Measurements from ENCODE around the gene TELO2. TPM values are rescaled to one million over a fixed set of nuclear protein-coding genes. Genes with fewer than 3 reads are reported as not detected.

Gene TELO2
- total RNA-seq, 4 donors from 2014 or later: 23.1 to 40.0 (median 34.1) TPM

DNA sequence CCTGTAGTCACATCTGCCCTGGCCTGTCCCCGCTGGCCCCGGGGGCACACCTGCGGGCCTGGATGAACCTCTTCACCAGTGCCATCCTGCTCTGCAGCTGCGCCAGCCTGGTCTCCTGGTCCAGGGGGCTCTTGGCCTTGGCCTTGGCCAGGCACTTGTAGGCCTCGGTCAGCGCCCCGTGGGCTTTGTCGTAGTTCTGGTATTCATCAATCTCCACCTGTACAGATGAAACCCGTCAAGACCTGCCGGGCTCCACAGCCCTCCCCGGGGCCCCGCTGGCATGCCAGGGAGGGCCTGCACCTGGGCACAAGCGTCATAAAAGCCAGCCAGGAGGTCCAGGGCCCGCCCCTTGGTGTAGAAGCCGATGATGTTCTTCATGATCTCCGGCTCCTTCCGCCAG lies 26.7 kb downstream of the TELO2 start:
- H3K4me3 ChIP-seq (ENCODE audit: low read depth, poor library complexity, severe bottlenecking): no peak overlapping the region
- no peak for DNase-seq (ENCODE audit: low spot score in 2 of 2)
- intact Hi-C loops (cut with DNase I; ENCODE audit: low total_unique reads): no loop called here
- 87 to 89% methylated on average over 16 to 17 of the region's 17 CpGs for WGBS, 2 donors
- TF ChIP-seq POLR2A (IDR thresholded peaks at IDR 0.05): no peak
- TF ChIP-seq, protein P1, sequence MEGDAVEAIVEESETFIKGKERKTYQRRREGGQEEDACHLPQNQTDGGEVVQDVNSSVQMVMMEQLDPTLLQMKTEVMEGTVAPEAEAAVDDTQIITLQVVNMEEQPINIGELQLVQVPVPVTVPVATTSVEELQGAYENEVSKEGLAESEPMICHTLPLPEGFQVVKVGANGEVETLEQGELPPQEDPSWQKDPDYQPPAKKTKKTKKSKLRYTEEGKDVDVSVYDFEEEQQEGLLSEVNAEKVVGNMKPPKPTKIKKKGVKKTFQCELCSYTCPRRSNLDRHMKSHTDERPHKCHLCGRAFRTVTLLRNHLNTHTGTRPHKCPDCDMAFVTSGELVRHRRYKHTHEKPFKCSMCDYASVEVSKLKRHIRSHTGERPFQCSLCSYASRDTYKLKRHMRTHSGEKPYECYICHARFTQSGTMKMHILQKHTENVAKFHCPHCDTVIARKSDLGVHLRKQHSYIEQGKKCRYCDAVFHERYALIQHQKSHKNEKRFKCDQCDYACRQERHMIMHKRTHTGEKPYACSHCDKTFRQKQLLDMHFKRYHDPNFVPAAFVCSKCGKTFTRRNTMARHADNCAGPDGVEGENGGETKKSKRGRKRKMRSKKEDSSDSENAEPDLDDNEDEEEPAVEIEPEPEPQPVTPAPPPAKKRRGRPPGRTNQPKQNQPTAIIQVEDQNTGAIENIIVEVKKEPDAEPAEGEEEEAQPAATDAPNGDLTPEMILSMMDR (IDR thresholded peaks at IDR 0.05): no peak

DNA sequence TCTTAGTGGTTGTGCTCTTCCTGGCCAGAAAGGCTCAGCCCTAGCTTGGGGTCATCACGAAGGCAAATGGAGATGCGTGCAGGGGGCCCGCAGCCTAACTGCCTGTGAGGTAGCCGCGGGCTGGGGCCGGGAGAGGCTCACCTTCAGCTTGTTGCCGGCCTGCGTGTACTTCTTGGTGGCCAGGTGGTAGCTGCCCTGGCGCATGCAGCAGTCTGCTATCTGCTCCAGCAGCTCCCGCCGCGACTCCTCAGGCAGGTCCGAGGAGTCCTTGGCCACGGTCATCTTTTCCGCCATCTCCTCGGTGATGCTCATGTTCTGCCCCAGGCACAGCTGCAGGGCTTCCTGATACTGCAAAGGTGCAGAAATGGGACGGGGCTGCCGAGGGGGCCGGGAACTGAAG lies 27.3 kb downstream of the TELO2 start:
- intact Hi-C loops (cut with DNase I; ENCODE audit: low total_unique reads): no loop called here
- H3K4me3 ChIP-seq (ENCODE audit: low read depth, poor library complexity, severe bottlenecking): no peak overlapping the region
- no peak for DNase-seq (ENCODE audit: low spot score in 2 of 2)
- 93 to 96% methylated on average over 13 to 16 of the region's 19 CpGs for WGBS, 2 donors
- TF ChIP-seq, protein P1 (IDR thresholded peaks at IDR 0.05): no peak
- no peak for TF ChIP-seq POLR2A (IDR thresholded peaks at IDR 0.05)

DNA sequence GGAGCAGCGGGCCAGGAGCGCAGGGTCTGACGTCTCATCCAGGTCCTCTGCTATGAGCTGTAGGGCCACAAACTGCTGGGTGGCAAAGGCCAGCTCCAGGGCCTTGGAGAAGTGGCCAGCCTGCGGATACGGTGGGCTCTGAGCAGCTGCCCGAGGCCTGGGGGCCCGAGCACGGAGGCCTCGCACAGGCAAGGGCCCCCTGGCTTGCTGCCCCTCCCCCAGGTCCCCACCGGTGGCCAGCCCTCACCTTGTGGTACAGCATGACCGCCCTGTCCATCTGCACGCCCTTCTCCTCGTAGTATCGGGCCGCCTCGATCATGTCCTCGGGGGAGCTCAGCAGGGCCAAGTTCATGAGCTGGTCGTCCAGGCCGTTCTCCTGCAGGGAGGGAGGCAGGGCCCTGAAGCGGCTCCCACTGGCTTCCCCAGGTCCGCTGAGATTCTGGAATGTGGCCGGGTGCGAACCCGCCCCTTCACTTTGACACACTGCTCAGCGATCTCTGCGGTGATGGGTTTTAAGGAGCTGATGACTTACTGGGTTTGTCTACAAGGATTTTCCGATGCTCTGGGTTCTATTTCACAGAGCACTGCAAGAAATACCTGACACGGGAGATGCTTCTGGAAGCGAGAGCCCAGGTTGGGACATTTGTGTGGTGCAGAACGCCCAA lies 30.6 kb downstream of the TELO2 start:
- 86 to 93% methylated on average over 26 to 30 of the region's 30 CpGs for WGBS, 2 donors
- intact Hi-C loops (cut with DNase I; ENCODE audit: low total_unique reads): no loop called here
- no peak for DNase-seq (ENCODE audit: low spot score in 2 of 2)
- TF ChIP-seq, protein P1 (IDR thresholded peaks at IDR 0.05): no peak
- H3K4me3 ChIP-seq (ENCODE audit: low read depth, poor library complexity, severe bottlenecking): no peak overlapping the region

DNA sequence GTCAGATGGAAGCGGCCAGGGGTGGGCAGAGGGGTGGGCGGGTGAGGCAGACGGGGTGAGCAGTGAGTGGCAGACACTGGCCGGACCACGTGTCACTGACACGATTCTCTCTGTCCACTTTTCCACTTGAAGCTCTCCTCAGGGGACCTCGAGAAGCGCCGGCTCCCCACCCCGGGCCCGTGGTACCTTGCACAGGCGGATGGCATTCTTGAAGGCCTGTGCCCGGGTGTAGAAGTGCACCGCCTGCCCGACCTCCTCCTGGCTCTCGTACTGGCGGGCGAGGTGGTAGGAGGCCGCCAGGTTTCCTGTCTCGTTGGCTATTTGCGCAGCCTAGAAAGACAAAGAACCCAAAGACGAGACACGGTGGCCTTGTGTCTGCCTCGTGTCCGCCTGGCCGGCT lies 31.2 kb downstream of the TELO2 start:
- H3K4me3 ChIP-seq (ENCODE audit: low read depth, poor library complexity, severe bottlenecking): no peak overlapping the region
- intact Hi-C loops (cut with DNase I; ENCODE audit: low total_unique reads): no loop called here
- no peak for DNase-seq (ENCODE audit: low spot score in 2 of 2)
- 77 to 88% methylated on average over 26 of the region's 26 CpGs for WGBS, 2 donors
- TF ChIP-seq, protein P1 (IDR thresholded peaks at IDR 0.05): no peak
- no peak for TF ChIP-seq POLR2A (IDR thresholded peaks at IDR 0.05)

DNA sequence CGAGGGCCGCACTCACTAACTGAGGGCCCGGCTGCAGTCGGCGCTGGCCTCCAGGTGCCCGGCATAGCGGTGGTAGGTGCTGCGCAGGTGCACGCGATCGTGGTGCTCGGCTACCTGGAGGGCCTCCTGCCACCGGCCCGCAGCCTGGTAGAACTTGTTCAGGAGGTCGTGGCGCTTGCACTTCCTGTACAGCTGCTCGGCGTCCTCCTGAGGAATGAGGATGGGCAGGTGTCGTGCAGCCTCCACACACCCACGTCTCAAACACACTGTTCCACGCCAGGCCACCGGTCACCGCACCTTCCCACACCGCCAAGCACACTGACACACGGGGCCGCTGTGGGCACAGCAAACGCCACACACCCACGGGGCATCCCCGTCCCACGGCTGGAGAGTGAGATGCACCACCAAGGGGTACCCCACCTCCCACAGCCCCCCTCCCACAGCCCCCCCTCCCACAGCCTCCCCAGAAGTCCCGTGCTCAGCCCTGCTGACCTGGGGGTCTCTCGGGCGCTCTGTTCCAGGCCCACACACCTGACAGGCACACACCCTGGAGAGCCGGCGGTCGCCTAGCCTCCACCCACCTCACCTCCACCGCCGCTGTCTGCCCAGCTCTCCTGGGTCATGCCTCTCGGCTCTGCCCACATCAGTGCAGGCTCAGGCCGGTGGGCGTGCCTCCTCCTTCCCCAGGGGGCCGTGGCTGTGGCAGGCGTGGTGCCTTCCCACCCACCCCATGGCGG lies 32.9 kb downstream of the TELO2 start:
- TF ChIP-seq, protein P1 (IDR thresholded peaks at IDR 0.05): no peak
- no peak for TF ChIP-seq POLR2A (IDR thresholded peaks at IDR 0.05)
- intact Hi-C loops (cut with DNase I; ENCODE audit: low total_unique reads): no loop called here
- H3K4me3 ChIP-seq (ENCODE audit: low read depth, poor library complexity, severe bottlenecking): no peak overlapping the region
- DNase-seq (ENCODE audit: low spot score in 2 of 2): no peak
- WGBS, 2 donors: 88 to 91% methylated on average over 29 to 44 of the region's 44 CpGs

Measured in lower leg skin (tissue), 4 donors.